DOHH2 (cell line): ENCODE data around the gene CUBN.

Experiments used
- H3F3A ChIP-seq: fragments of 200-600 bp; sonication (generic), shearing (Covaris generic); 2 replicates; pipeline ENCODE4 v1.6.0; 2016; ENCODE audit warnings: antibody characterized with exemption, mild to moderate bottlenecking; ENCODE audit not compliant: control insufficient read depth, insufficient read depth
- H3K27ac ChIP-seq: fragments of 200-600 bp; sonication (generic); 2 replicates; pipeline ENCODE4 v1.5.1; 2014; ENCODE audit warnings: low read depth, mild to moderate bottlenecking, low read length, moderate library complexity
- H3K27me3 ChIP-seq: fragments of 200-600 bp; sonication (generic); 2 replicates; pipeline ENCODE4 v1.6.1; 2014; ENCODE audit warnings: mild to moderate bottlenecking, low read length, mixed read lengths; ENCODE audit not compliant: control insufficient read depth
- H3K36me3 ChIP-seq: fragments of 200-600 bp; sonication (generic); 2 replicates; pipeline ENCODE4 v1.6.1; 2014; ENCODE audit warnings: mild to moderate bottlenecking, low read length, moderate library complexity, mixed read lengths; ENCODE audit not compliant: control insufficient read depth
- H3K4me1 ChIP-seq: fragments of 200-600 bp; sonication (generic); 2 replicates; pipeline ENCODE4 v1.6.1; 2014; ENCODE audit warnings: mild to moderate bottlenecking, low read length, mixed read lengths; ENCODE audit not compliant: control insufficient read depth
- H3K4me2 ChIP-seq: fragments of 200-600 bp; sonication (generic); 2 replicates; pipeline ENCODE4 v1.6.0; 2014; ENCODE audit warnings: mild to moderate bottlenecking, low read length, moderate library complexity
- H3K4me3 ChIP-seq: fragments of 200-600 bp; sonication (generic); 2 replicates; pipeline ENCODE4 v1.5.1; 2014; ENCODE audit warnings: mild to moderate bottlenecking, low read length, mixed read lengths
- H3K79me2 ChIP-seq: fragments of 200-600 bp; sonication (generic); 2 replicates; pipeline ENCODE4 v1.6.1; 2014; ENCODE audit warnings: mild to moderate bottlenecking, low read length, mixed read lengths; ENCODE audit not compliant: control insufficient read depth
- H3K9me2 ChIP-seq: fragments of 200-600 bp; sonication (generic); replicated peaks from 2 replicates; pipeline ENCODE4 v1.6.1; 2014; ENCODE audit warnings: mild to moderate bottlenecking, low read length, mixed read lengths; ENCODE audit not compliant: control insufficient read depth
- H3K9me3 ChIP-seq: fragments of 200-600 bp; sonication (generic); 2 replicates; pipeline ENCODE4 v1.6.1; 2014; ENCODE audit warnings: antibody characterized with exemption, low read length, mixed read lengths; ENCODE audit not compliant: control insufficient read depth, insufficient read depth
- H4K20me1 ChIP-seq: fragments of 200-600 bp; sonication (generic); 2 replicates; pipeline ENCODE4 v1.6.0; 2014; ENCODE audit warnings: low read depth, mild to moderate bottlenecking, antibody characterized with exemption, low read length, moderate library complexity; ENCODE audit not compliant: control insufficient read depth, insufficient read depth
- EZH2phosphoT487 ChIP-seq: fragments of 200-600 bp; sonication (generic); IDR thresholded peaks from 2 replicates; pipeline ENCODE4 v1.6.1; 2017; ENCODE audit warnings: borderline replicate concordance, mild to moderate bottlenecking, antibody characterized with exemption, low read length, moderate library complexity, mixed read lengths
- TF ChIP-seq, protein P1 (sequence below): fragments of 200-600 bp; sonication (generic); IDR thresholded peaks from one replicate; pipeline ENCODE4 v1.5.1; 2014; ENCODE audit warnings: antibody characterized with exemption, mild to moderate bottlenecking, low read depth, low read length; ENCODE audit not compliant: poor library complexity, severe bottlenecking

The CUBN gene

DNA sequence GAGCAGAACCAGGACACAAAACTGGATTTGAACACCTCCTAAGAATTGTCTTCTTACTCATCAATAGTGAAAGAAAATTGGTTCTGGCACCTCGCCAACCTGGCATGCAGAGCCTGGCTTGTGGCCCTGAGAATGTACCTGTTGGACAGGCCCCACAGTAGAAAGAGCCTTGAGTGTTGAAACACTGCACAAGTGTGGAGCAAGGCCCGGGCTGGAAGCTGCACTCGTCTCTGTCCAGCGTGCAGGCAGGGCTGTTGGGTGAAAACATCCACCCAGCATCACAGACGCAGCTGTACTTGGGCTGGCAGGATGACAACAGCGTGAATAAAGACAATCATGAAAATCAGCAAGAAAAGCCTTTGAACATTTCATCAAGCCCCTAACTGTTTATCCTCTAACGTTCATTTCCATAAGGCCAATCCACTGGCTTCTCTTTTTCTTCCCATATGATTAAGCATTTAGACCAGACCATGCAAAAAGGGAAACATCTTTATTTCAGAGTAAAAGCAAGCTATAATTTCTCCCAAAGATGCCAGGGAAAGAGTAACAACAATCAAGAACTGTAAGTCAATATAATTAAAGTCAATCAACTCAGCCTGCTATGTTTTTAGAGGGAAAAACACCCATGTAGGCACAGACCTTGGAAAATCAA lies 15.6 kb downstream of the CUBN start:
- Histone ChIP-seq H3K36me3 (no peaks in the 10 kb centered on the region), H3K27ac (no peak overlapping the region), H3K79me2 (no peaks in the 10 kb centered on the region), H3K9me3 (no peaks in the 10 kb centered on the region), H3K4me3 (no peak overlapping the region), H3K9me2 (no peaks in the 10 kb centered on the region), H3K4me1 (no peaks in the 10 kb centered on the region), H4K20me1 (no peaks in the 10 kb centered on the region), H3K27me3 (no peaks in the 10 kb centered on the region), H3F3A (no peaks in the 10 kb centered on the region), H3K4me2 (no peak overlapping the region)
- TF ChIP-seq, protein P1, sequence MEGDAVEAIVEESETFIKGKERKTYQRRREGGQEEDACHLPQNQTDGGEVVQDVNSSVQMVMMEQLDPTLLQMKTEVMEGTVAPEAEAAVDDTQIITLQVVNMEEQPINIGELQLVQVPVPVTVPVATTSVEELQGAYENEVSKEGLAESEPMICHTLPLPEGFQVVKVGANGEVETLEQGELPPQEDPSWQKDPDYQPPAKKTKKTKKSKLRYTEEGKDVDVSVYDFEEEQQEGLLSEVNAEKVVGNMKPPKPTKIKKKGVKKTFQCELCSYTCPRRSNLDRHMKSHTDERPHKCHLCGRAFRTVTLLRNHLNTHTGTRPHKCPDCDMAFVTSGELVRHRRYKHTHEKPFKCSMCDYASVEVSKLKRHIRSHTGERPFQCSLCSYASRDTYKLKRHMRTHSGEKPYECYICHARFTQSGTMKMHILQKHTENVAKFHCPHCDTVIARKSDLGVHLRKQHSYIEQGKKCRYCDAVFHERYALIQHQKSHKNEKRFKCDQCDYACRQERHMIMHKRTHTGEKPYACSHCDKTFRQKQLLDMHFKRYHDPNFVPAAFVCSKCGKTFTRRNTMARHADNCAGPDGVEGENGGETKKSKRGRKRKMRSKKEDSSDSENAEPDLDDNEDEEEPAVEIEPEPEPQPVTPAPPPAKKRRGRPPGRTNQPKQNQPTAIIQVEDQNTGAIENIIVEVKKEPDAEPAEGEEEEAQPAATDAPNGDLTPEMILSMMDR, result no peak
- TF ChIP-seq EZH2phosphoT487, result no peak

DNA sequence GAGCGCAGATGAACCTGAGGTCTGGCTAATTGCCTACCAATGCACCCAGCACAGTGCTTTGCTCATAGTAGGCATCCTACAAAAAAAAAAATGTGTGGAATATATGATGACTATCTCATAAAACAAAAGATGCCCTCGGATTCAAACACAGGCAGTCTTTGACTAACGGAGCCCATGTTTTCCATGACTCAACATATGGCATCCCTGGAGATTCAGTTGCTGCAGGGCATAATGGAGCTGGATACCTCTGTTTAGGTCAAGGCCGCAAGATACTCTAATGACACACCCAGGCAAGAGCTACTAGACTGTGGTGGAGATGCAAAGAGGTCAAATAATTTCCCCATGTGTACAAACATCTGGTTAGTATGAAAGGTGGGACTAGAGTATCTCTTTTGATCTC lies 16.3 kb downstream of the CUBN start:
- no peak overlapping the region for H3K27ac ChIP-seq
- H3K36me3 ChIP-seq, result no peaks in the 10 kb centered on the region
- H4K20me1 ChIP-seq, result no peaks in the 10 kb centered on the region
- no peaks in the 10 kb centered on the region for H3F3A ChIP-seq
- no peaks in the 10 kb centered on the region for H3K4me1 ChIP-seq
- H3K9me2 ChIP-seq, result no peaks in the 10 kb centered on the region
- H3K4me3 ChIP-seq, result no peak overlapping the region
- no peaks in the 10 kb centered on the region for H3K9me3 ChIP-seq
- no peak for TF ChIP-seq EZH2phosphoT487
- TF ChIP-seq, protein P1, result no peak
- no peaks in the 10 kb centered on the region for H3K27me3 ChIP-seq
- no peaks in the 10 kb centered on the region for H3K79me2 ChIP-seq
- H3K4me2 ChIP-seq, result no peak overlapping the region

DNA sequence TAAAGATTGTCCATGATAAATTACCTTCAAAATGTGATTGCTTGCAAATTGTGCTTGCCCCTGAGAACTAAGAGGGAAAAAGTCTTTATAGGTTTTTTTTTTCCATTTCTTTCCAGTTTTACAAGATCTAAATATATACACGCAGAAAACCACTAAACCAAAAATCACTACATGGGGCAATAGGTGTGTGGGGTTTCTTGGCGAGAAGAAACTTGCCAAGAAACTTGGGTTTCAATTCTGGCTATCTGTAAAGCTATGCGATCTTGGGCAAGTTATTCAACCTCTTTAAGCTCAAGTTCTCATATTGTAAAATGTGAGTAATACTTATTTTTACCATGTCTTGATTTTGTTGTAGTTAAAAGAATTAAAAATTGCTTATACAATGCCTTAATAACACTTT lies 17.0 kb downstream of the CUBN start:
- no peaks in the 10 kb centered on the region for H3K4me1 ChIP-seq
- no peak overlapping the region for H3K27ac ChIP-seq
- H4K20me1 ChIP-seq, result no peaks in the 10 kb centered on the region
- no peaks in the 10 kb centered on the region for H3K36me3 ChIP-seq
- H3F3A ChIP-seq, result no peaks in the 10 kb centered on the region
- H3K79me2 ChIP-seq, result no peaks in the 10 kb centered on the region
- H3K4me3 ChIP-seq, result no peak overlapping the region
- TF ChIP-seq, protein P1, result no peak
- TF ChIP-seq EZH2phosphoT487, result no peak
- no peak overlapping the region for H3K4me2 ChIP-seq
- no peaks in the 10 kb centered on the region for H3K27me3 ChIP-seq
- no peaks in the 10 kb centered on the region for H3K9me2 ChIP-seq
- H3K9me3 ChIP-seq, result no peaks in the 10 kb centered on the region
